Activated T-helper 2 cell treated with anti-CD3 and anti-CD28 coated beads, Interferon-gamma antibody, Interleukin-2, Interleukin-4, amounts not matched to agents 10 μg/mL and 5 μg/mL and 100 μg/mL, durations not matched to agents 14 hours and 24 hours and 36 hours (primary cell): ENCODE results near the gene CNDP1. TPM values are rescaled to one million over a fixed set of nuclear protein-coding genes. Genes with fewer than 3 reads are reported as not detected.
"Not testable (repeated sequence)": the region's sequence is repeated elsewhere in the genome, so short reads cannot be mapped to it uniquely, and the experiment has no call there.

Source experiments
- DNase-seq: peaks from one replicate; pipeline ENCODE4 v3.0.0; 2021; ENCODE audit warnings: low spot score
- H3K27ac Mint-ChIP-seq: one replicate; pipeline ENCODE4 v1.8.0; 2021; ENCODE audit warnings: mixed read lengths
- H3K27me3 Mint-ChIP-seq: one replicate; pipeline ENCODE4 v1.8.0; 2021; ENCODE audit warnings: low read depth, mixed read lengths
- H3K36me3 Mint-ChIP-seq: one replicate; pipeline ENCODE4 v1.8.0; 2021; ENCODE audit warnings: low read depth, mixed read lengths
- H3K4me1 Mint-ChIP-seq: one replicate; pipeline ENCODE4 v1.8.0; 2021; ENCODE audit warnings: low read depth, mixed read lengths
- H3K4me3 Mint-ChIP-seq: one replicate; pipeline ENCODE4 v1.8.0; 2021; ENCODE audit warnings: low read depth, mild to moderate bottlenecking, moderate library complexity, mixed read lengths
- H3K9me3 Mint-ChIP-seq: one replicate; pipeline ENCODE4 v1.8.0; 2021; ENCODE audit warnings: mixed read lengths
- intact Hi-C: fragments of 100-400 bp; cut with micrococcal nuclease; formaldehyde crosslinking; loops from one replicate; pipeline ENCODE4 v1.15.1; 2023
- total RNA-seq: library from RNA; stranded (reverse); gene quantifications from 2 replicates; pipeline ENCODE4 v1.2.3, GENCODE V29; 2022

The CNDP1 gene
- total RNA-seq, 1 donor from 2014 or later: 0.09 TPM

GRCh38 chr18:74497778-74498177, 36.5 kb upstream of the CNDP1 start:
- DNase-seq: no peak
- intact Hi-C loops: loop anchor here (2.0 to 5.0 kb wide), 6 partner anchors 13 to 575 kb away; partner anchors contain the start of gene CYB5A
- Mint-ChIP-seq H3K4me1 (peaks cover 29% of the 10 kb centered on the region), H3K36me3 (peaks cover 35% of the 10 kb centered on the region), H3K27me3 (peaks cover 4% of the 10 kb centered on the region), H3K9me3 (no peaks in the 10 kb centered on the region), H3K4me3 (peak overlapping the region; percentile 93), H3K27ac (peak overlapping the region; percentile 96)

- intact Hi-C loops: loop anchor here (1.0 to 5.0 kb wide), 9 partner anchors 14 to 711 kb away; partner anchors contain the start of genes TIMM21, TSHZ1 and ZNF407
- peak overlapping the region; percentile 93 for H3K4me3 Mint-ChIP-seq
- peaks cover 47% of the 10 kb centered on the region for H3K36me3 Mint-ChIP-seq
- H3K27ac Mint-ChIP-seq: peak overlapping the region; percentile 96
- H3K9me3 Mint-ChIP-seq: no peaks in the 10 kb centered on the region
- H3K4me1 Mint-ChIP-seq: peaks cover 31% of the 10 kb centered on the region
- H3K27me3 Mint-ChIP-seq: peaks cover 1% of the 10 kb centered on the region
- DNase-seq: peak; percentile 75
Observed at GRCh38 chr18:74498712-74499627, 35.3 kb upstream of the CNDP1 start.

GRCh38 chr18:74499633-74500032, 34.7 kb upstream of the CNDP1 start:
- Mint-ChIP-seq H3K4me1 (peaks cover 31% of the 10 kb centered on the region), H3K4me3 (peak overlapping the region; percentile 93), H3K36me3 (peaks cover 51% of the 10 kb centered on the region), H3K9me3 (no peaks in the 10 kb centered on the region), H3K27ac (peak overlapping the region; percentile 96), H3K27me3 (no peaks in the 10 kb centered on the region)
- DNase-seq: peak; percentile 54
- intact Hi-C loops: loop anchor here (1.0 to 5.0 kb wide), 9 partner anchors 15 to 711 kb away; partner anchors contain the start of genes TIMM21, TSHZ1 and ZNF407

- H3K27me3 Mint-ChIP-seq: no peaks in the 10 kb centered on the region
- peaks cover 53% of the 10 kb centered on the region for H3K36me3 Mint-ChIP-seq
- no peak for DNase-seq
- H3K4me1 Mint-ChIP-seq: peaks cover 31% of the 10 kb centered on the region
- H3K4me3 Mint-ChIP-seq: peak overlapping the region; percentile 93
- peak overlapping the region; percentile 73 for H3K27ac Mint-ChIP-seq
- intact Hi-C loops: no loop called here
- H3K9me3 Mint-ChIP-seq: no peaks in the 10 kb centered on the region
Observed at GRCh38 chr18:74500372-74500771, 33.9 kb upstream of the CNDP1 start.

- H3K4me1 Mint-ChIP-seq: peaks cover 31% of the 10 kb centered on the region
- H3K27me3 Mint-ChIP-seq, H3K9me3 Mint-ChIP-seq, DNase-seq, intact Hi-C loops: not testable (repeated sequence)
- peak overlapping the region; percentile 93 for H3K4me3 Mint-ChIP-seq
- peaks cover 56% of the 10 kb centered on the region for H3K36me3 Mint-ChIP-seq
- peak overlapping the region; percentile 73 for H3K27ac Mint-ChIP-seq
Observed at GRCh38 chr18:74500774-74501173, 33.5 kb upstream of the CNDP1 start.

GRCh38 chr18:74501386-74501785, 32.9 kb upstream of the CNDP1 start:
- H3K4me3 Mint-ChIP-seq: peak overlapping the region; percentile 33
- peaks cover 31% of the 10 kb centered on the region for H3K4me1 Mint-ChIP-seq
- intact Hi-C loops: no loop called here
- no peaks in the 10 kb centered on the region for H3K27me3 Mint-ChIP-seq
- no peaks in the 10 kb centered on the region for H3K9me3 Mint-ChIP-seq
- H3K36me3 Mint-ChIP-seq: peaks cover 59% of the 10 kb centered on the region
- H3K27ac Mint-ChIP-seq: peak overlapping the region; percentile 73
- no peak for DNase-seq

GRCh38 chr18:74503137-74503536, 31.2 kb upstream of the CNDP1 start:
- no peak overlapping the region for H3K27ac Mint-ChIP-seq
- H3K4me1 Mint-ChIP-seq: peaks cover 18% of the 10 kb centered on the region
- no peaks in the 10 kb centered on the region for H3K9me3 Mint-ChIP-seq

GRCh38 chr18:74505776-74506175, 28.5 kb upstream of the CNDP1 start:
- Mint-ChIP-seq H3K36me3 (peaks cover 78% of the 10 kb centered on the region), H3K27ac (no peak overlapping the region), H3K9me3 (no peaks in the 10 kb centered on the region), H3K4me3 (no peak overlapping the region), H3K27me3 (no peaks in the 10 kb centered on the region), H3K4me1 (peaks cover 2% of the 10 kb centered on the region)
- intact Hi-C loops: no loop called here
- no peak for DNase-seq

More at GRCh38 chr18:74503137-74503536, 31.2 kb upstream of the CNDP1 start:
- no peak overlapping the region for H3K4me3 Mint-ChIP-seq
- no peak for DNase-seq
- no peaks in the 10 kb centered on the region for H3K27me3 Mint-ChIP-seq
- intact Hi-C loops: no loop called here
- peaks cover 65% of the 10 kb centered on the region for H3K36me3 Mint-ChIP-seq

- no peak for DNase-seq
Observed at GRCh38 chr18:74506448-74507084, 27.7 kb upstream of the CNDP1 start.

GRCh38 chr18:74507097-74507881, 27.0 kb upstream of the CNDP1 start:
- Mint-ChIP-seq H3K36me3 (peaks cover 81% of the 10 kb centered on the region), H3K4me3 (no peak overlapping the region), H3K27me3 (no peaks in the 10 kb centered on the region), H3K9me3 (no peaks in the 10 kb centered on the region), H3K4me1 (peaks cover 2% of the 10 kb centered on the region), H3K27ac (no peak overlapping the region)
- DNase-seq: no peak
- intact Hi-C loops: no loop called here

More at GRCh38 chr18:74506448-74507084, 27.7 kb upstream of the CNDP1 start:
- peaks cover 78% of the 10 kb centered on the region for H3K36me3 Mint-ChIP-seq
- peaks cover 2% of the 10 kb centered on the region for H3K4me1 Mint-ChIP-seq
- H3K27ac Mint-ChIP-seq: peak overlapping the region; percentile 18
- no peak overlapping the region for H3K4me3 Mint-ChIP-seq
- H3K9me3 Mint-ChIP-seq: no peaks in the 10 kb centered on the region
- intact Hi-C loops: no loop called here
- H3K27me3 Mint-ChIP-seq: no peaks in the 10 kb centered on the region

GRCh38 chr18:74507927-74508326, 26.4 kb upstream of the CNDP1 start:
- no peaks in the 10 kb centered on the region for H3K9me3 Mint-ChIP-seq
- H3K27ac Mint-ChIP-seq: no peak overlapping the region
- DNase-seq: no peak
- peaks cover 2% of the 10 kb centered on the region for H3K4me1 Mint-ChIP-seq
- H3K27me3 Mint-ChIP-seq: no peaks in the 10 kb centered on the region
- intact Hi-C loops: no loop called here
- H3K36me3 Mint-ChIP-seq: peaks cover 81% of the 10 kb centered on the region
- H3K4me3 Mint-ChIP-seq: no peak overlapping the region

GRCh38 chr18:74508366-74508765, 25.9 kb upstream of the CNDP1 start:
- no peak overlapping the region for H3K27ac Mint-ChIP-seq
- H3K36me3 Mint-ChIP-seq: peaks cover 81% of the 10 kb centered on the region

More at GRCh38 chr18:74508366-74508765, 25.9 kb upstream of the CNDP1 start:
- DNase-seq: no peak
- intact Hi-C loops: no loop called here
- Mint-ChIP-seq H3K4me1 (no peaks in the 10 kb centered on the region), H3K9me3 (no peaks in the 10 kb centered on the region), H3K27me3 (no peaks in the 10 kb centered on the region), H3K4me3 (no peak overlapping the region)
